DOHH2 (cell line): ENCODE results near the gene CCDC69.

ENCODE experiments used
- EZH2phosphoT487 ChIP-seq: fragments of 200-600 bp; sonication (generic); IDR thresholded peaks from 2 replicates; pipeline ENCODE4 v1.6.1; 2017; ENCODE audit warnings: borderline replicate concordance, mild to moderate bottlenecking, antibody characterized with exemption, low read length, moderate library complexity, mixed read lengths
- TF ChIP-seq, protein P1 (sequence below): fragments of 200-600 bp; sonication (generic); IDR thresholded peaks from one replicate; pipeline ENCODE4 v1.5.1; 2014; ENCODE audit warnings: antibody characterized with exemption, mild to moderate bottlenecking, low read depth, low read length; ENCODE audit not compliant: poor library complexity, severe bottlenecking

DNA sequence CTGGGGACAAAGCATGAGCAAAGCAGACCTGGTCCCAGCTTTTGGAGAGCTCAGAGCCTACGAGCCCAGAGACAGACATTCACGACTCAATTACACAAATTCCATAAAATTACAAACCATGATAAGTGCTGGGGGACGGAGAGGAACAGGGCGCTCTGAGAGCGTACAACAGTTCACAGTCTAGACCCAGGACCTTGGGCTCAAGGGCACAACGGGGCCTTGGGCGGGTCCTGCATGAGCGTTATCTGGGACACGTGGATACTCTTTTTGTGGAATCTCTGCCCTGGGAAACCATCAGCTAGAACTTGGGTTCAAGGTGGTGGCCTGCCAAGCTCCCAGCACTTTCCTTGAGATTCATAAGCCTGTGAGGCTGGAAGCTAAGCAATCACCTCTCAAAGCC is 56.9 kb downstream of the CCDC69 start:
- TF ChIP-seq, protein P1, sequence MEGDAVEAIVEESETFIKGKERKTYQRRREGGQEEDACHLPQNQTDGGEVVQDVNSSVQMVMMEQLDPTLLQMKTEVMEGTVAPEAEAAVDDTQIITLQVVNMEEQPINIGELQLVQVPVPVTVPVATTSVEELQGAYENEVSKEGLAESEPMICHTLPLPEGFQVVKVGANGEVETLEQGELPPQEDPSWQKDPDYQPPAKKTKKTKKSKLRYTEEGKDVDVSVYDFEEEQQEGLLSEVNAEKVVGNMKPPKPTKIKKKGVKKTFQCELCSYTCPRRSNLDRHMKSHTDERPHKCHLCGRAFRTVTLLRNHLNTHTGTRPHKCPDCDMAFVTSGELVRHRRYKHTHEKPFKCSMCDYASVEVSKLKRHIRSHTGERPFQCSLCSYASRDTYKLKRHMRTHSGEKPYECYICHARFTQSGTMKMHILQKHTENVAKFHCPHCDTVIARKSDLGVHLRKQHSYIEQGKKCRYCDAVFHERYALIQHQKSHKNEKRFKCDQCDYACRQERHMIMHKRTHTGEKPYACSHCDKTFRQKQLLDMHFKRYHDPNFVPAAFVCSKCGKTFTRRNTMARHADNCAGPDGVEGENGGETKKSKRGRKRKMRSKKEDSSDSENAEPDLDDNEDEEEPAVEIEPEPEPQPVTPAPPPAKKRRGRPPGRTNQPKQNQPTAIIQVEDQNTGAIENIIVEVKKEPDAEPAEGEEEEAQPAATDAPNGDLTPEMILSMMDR = no peak
- TF ChIP-seq EZH2phosphoT487 = no peak
